Progenitor cell of endocrine pancreas (in vitro differentiated cells): ENCODE results near the gene ASB18. TPM values are rescaled to one million over a fixed set of nuclear protein-coding genes. Genes with fewer than 3 reads are reported as not detected.

Experiments used
- DNase-seq: peaks from one replicate; pipeline ENCODE4 v3.0.0; 2021; ENCODE audit warnings: low spot score; ENCODE audit not compliant: unreplicated experiment
- H3K27ac Mint-ChIP-seq: 2 replicates; pipeline ENCODE4 v1.8.0; 2021; ENCODE audit warnings: mild to moderate bottlenecking, moderate library complexity, mixed read lengths
- H3K27me3 Mint-ChIP-seq: 2 replicates; pipeline ENCODE4 v1.8.0; 2021; ENCODE audit warnings: mixed read lengths
- H3K36me3 Mint-ChIP-seq: 2 replicates; pipeline ENCODE4 v1.8.0; 2022; ENCODE audit warnings: mixed read lengths; ENCODE audit not compliant: insufficient read depth
- H3K4me1 Mint-ChIP-seq: 2 replicates; pipeline ENCODE4 v1.8.0; 2021; ENCODE audit warnings: low read depth, mixed read lengths
- H3K4me3 Mint-ChIP-seq: 2 replicates; pipeline ENCODE4 v1.8.0; 2021; ENCODE audit warnings: low read depth, mild to moderate bottlenecking, moderate library complexity, mixed read lengths
- H3K9me3 Mint-ChIP-seq: 2 replicates; pipeline ENCODE4 v1.8.0; 2021; ENCODE audit warnings: low read depth, mixed read lengths
- CTCF ChIP-seq: fragments of 200-600 bp; sonication (generic); IDR thresholded peaks from one replicate; pipeline ENCODE4 v1.5.0; 2021; ENCODE audit warnings: antibody characterized with exemption, mild to moderate bottlenecking; ENCODE audit not compliant: unreplicated experiment
- total RNA-seq: library from RNA; stranded (reverse); gene quantifications from 2 replicates; pipeline ENCODE4 v1.2.1, GENCODE V29; 2021

The ASB18 gene
- total RNA-seq, 1 donor from 2014 or later: not detected

- peaks cover 7% of the 10 kb centered on the region for H3K27me3 Mint-ChIP-seq
- no peaks in the 10 kb centered on the region for H3K4me1 Mint-ChIP-seq
- H3K9me3 Mint-ChIP-seq: peaks cover 23% of the 10 kb centered on the region
- peaks cover 1% of the 10 kb centered on the region for H3K36me3 Mint-ChIP-seq
- no peak for TF ChIP-seq CTCF
- no peak overlapping the region for H3K4me3 Mint-ChIP-seq
- H3K27ac Mint-ChIP-seq: no peak overlapping the region
- DNase-seq: no peak
These were observed 40.5 kb downstream of the ASB18 start for GRCh38 chr2:236223675-236224074.

- Mint-ChIP-seq H3K4me1 (no peaks in the 10 kb centered on the region), H3K27ac (no peak overlapping the region), H3K9me3 (peaks cover 16% of the 10 kb centered on the region), H3K27me3 (peaks cover 5% of the 10 kb centered on the region), H3K36me3 (no peaks in the 10 kb centered on the region), H3K4me3 (no peak overlapping the region)
- DNase-seq: no peak
- TF ChIP-seq CTCF: no peak
These were observed 42.4 kb downstream of the ASB18 start for GRCh38 chr2:236221798-236222197.

- Mint-ChIP-seq H3K36me3 (no peaks in the 10 kb centered on the region), H3K4me1 (no peaks in the 10 kb centered on the region), H3K27ac (no peak overlapping the region), H3K27me3 (peaks cover 10% of the 10 kb centered on the region), H3K4me3 (no peak overlapping the region), H3K9me3 (peaks cover 12% of the 10 kb centered on the region)
- DNase-seq: no peak
- TF ChIP-seq CTCF: no peak
These were observed 44.8 kb downstream of the ASB18 start for GRCh38 chr2:236219411-236219810.

- TF ChIP-seq CTCF: no peak
- H3K27ac Mint-ChIP-seq: no peak overlapping the region
- no peak for DNase-seq
- H3K9me3 Mint-ChIP-seq: peaks cover under 1% of the 10 kb centered on the region
- H3K4me1 Mint-ChIP-seq: no peaks in the 10 kb centered on the region
- H3K4me3 Mint-ChIP-seq: no peak overlapping the region
- peaks cover 14% of the 10 kb centered on the region for H3K27me3 Mint-ChIP-seq
- no peaks in the 10 kb centered on the region for H3K36me3 Mint-ChIP-seq
These were observed 46.3 kb downstream of the ASB18 start for GRCh38 chr2:236217926-236218325.

GRCh38 chr2:236216711-236217110, 47.5 kb downstream of the ASB18 start:
- TF ChIP-seq CTCF: no peak
- Mint-ChIP-seq H3K27me3 (peaks cover 14% of the 10 kb centered on the region), H3K4me3 (no peak overlapping the region), H3K27ac (no peak overlapping the region), H3K9me3 (no peaks in the 10 kb centered on the region), H3K4me1 (no peaks in the 10 kb centered on the region), H3K36me3 (no peaks in the 10 kb centered on the region)
- no peak for DNase-seq
